ENCODE data around the gene STK17A.
"Not testable (repeated sequence)": the region's sequence is repeated elsewhere in the genome, so short reads cannot be mapped to it uniquely, and the experiment has no call there.

Gene STK17A

GRCh38 chr7:43592326-43592725, 9.4 kb downstream of the STK17A start:
- in situ Hi-C loops (cut with HindIII; ENCODE audit: low sequenced_read_pairs): loop anchor here (25.0 kb wide), 1 partner anchor 245 kb away; no protein-coding TSS in a partner anchor

GRCh38 chr7:43593010-43593409, 10.1 kb downstream of the STK17A start:
- in situ Hi-C loops (cut with HindIII; ENCODE audit: low sequenced_read_pairs): loop anchor here (25.0 kb wide), 1 partner anchor 244 kb away; no protein-coding TSS in a partner anchor

GRCh38 chr7:43594020-43594419, 11.1 kb downstream of the STK17A start:
- in situ Hi-C loops (cut with HindIII; ENCODE audit: low sequenced_read_pairs): loop anchor here (25.0 kb wide), 1 partner anchor 243 kb away; no protein-coding TSS in a partner anchor

GRCh38 chr7:43596426-43596825, 13.5 kb downstream of the STK17A start:
- in situ Hi-C loops (cut with HindIII; ENCODE audit: low sequenced_read_pairs): loop anchor here (25.0 kb wide), 1 partner anchor 241 kb away; no protein-coding TSS in a partner anchor

GRCh38 chr7:43600056-43600455, 17.1 kb downstream of the STK17A start:
- in situ Hi-C loops (cut with HindIII; ENCODE audit: low sequenced_read_pairs): no loop called here

GRCh38 chr7:43602256-43602655, 19.3 kb downstream of the STK17A start:
- in situ Hi-C loops (cut with HindIII; ENCODE audit: low sequenced_read_pairs): no loop called here

GRCh38 chr7:43604251-43604650, 21.3 kb downstream of the STK17A start:
- in situ Hi-C loops (cut with HindIII; ENCODE audit: low sequenced_read_pairs): no loop called here

- in situ Hi-C loops (cut with HindIII; ENCODE audit: low sequenced_read_pairs): no loop called here
Observed at GRCh38 chr7:43609097-43609496, 26.2 kb downstream of the STK17A start.

GRCh38 chr7:43612128-43612527, 29.2 kb downstream of the STK17A start:
- in situ Hi-C loops (cut with HindIII; ENCODE audit: low sequenced_read_pairs): no loop called here

- in situ Hi-C loops (cut with HindIII; ENCODE audit: low sequenced_read_pairs): no loop called here
Observed at GRCh38 chr7:43612599-43613589, 30.0 kb downstream of the STK17A start.

- in situ Hi-C loops (cut with HindIII; ENCODE audit: low sequenced_read_pairs): no loop called here
Observed at GRCh38 chr7:43615558-43616145, 32.7 kb downstream of the STK17A start.

- in situ Hi-C loops (cut with HindIII; ENCODE audit: low sequenced_read_pairs): no loop called here
Observed at GRCh38 chr7:43616977-43617376, 34.1 kb downstream of the STK17A start.

GRCh38 chr7:43618073-43618472, 35.2 kb downstream of the STK17A start:
- in situ Hi-C loops (cut with HindIII; ENCODE audit: low sequenced_read_pairs): no loop called here

- in situ Hi-C loops (cut with HindIII; ENCODE audit: low sequenced_read_pairs): no loop called here
Observed at GRCh38 chr7:43619213-43620012, 36.5 kb downstream of the STK17A start.

- in situ Hi-C loops (cut with HindIII; ENCODE audit: low sequenced_read_pairs): no loop called here
Observed at GRCh38 chr7:43621729-43622448, 39.0 kb downstream of the STK17A start.

GRCh38 chr7:43624156-43624555, 41.2 kb downstream of the STK17A start:
- in situ Hi-C loops (cut with HindIII; ENCODE audit: low sequenced_read_pairs): no loop called here

GRCh38 chr7:43625453-43625852, 42.5 kb downstream of the STK17A start:
- in situ Hi-C loops (cut with HindIII; ENCODE audit: low sequenced_read_pairs): no loop called here

GRCh38 chr7:43625980-43626379, 43.1 kb downstream of the STK17A start:
- in situ Hi-C loops (cut with HindIII; ENCODE audit: low sequenced_read_pairs): no loop called here

- in situ Hi-C loops (cut with HindIII; ENCODE audit: low sequenced_read_pairs): no loop called here
Observed at GRCh38 chr7:43626695-43627094, 43.8 kb downstream of the STK17A start.

GRCh38 chr7:43627798-43628197, 44.9 kb downstream of the STK17A start:
- in situ Hi-C loops (cut with HindIII; ENCODE audit: low sequenced_read_pairs): not testable (repeated sequence)
